ENCODE data around the gene INSRR.

The INSRR gene

GRCh38 chr1:156803086-156803851 lies 55.6 kb downstream of the INSRR start:
- in situ Hi-C loops (cut with MboI; ENCODE audit: low sequenced_read_pairs, unreplicated experiment) = no loop called here
- no peak for TF ChIP-seq CTCF (IDR thresholded peaks at IDR 0.05; ENCODE audit: borderline replicate concordance, control extremely low read depth, extremely low read depth, insufficient read depth, missing control alignments)
- DNase-seq (ENCODE audit: low spot score) = no peak

- in situ Hi-C loops (cut with MboI; ENCODE audit: low sequenced_read_pairs, unreplicated experiment) = no loop called here
- DNase-seq (ENCODE audit: low spot score) = no peak
- no peak for TF ChIP-seq CTCF (IDR thresholded peaks at IDR 0.05; ENCODE audit: borderline replicate concordance, control extremely low read depth, extremely low read depth, insufficient read depth, missing control alignments)
These were observed 56.4 kb downstream of the INSRR start for GRCh38 chr1:156802421-156802935.

GRCh38 chr1:156801409-156802121 lies 57.4 kb downstream of the INSRR start:
- in situ Hi-C loops (cut with MboI; ENCODE audit: low sequenced_read_pairs, unreplicated experiment) = no loop called here
- TF ChIP-seq CTCF (IDR thresholded peaks at IDR 0.05; ENCODE audit: borderline replicate concordance, control extremely low read depth, extremely low read depth, insufficient read depth, missing control alignments) = no peak
- no peak for DNase-seq (ENCODE audit: low spot score)

- peak; percentile 56 for TF ChIP-seq CTCF (IDR thresholded peaks at IDR 0.05; ENCODE audit: borderline replicate concordance, control extremely low read depth, extremely low read depth, insufficient read depth, missing control alignments)
- DNase-seq (ENCODE audit: low spot score) = peak; percentile 65
- in situ Hi-C loops (cut with MboI; ENCODE audit: low sequenced_read_pairs, unreplicated experiment) = no loop called here
These were observed 61.6 kb downstream of the INSRR start for GRCh38 chr1:156797212-156797871.

GRCh38 chr1:156796340-156797097 lies 62.4 kb downstream of the INSRR start:
- in situ Hi-C loops (cut with MboI; ENCODE audit: low sequenced_read_pairs, unreplicated experiment) = no loop called here
- TF ChIP-seq CTCF (IDR thresholded peaks at IDR 0.05; ENCODE audit: borderline replicate concordance, control extremely low read depth, extremely low read depth, insufficient read depth, missing control alignments) = no peak
- no peak for DNase-seq (ENCODE audit: low spot score)

- no peak for TF ChIP-seq CTCF (IDR thresholded peaks at IDR 0.05; ENCODE audit: borderline replicate concordance, control extremely low read depth, extremely low read depth, insufficient read depth, missing control alignments)
- DNase-seq (ENCODE audit: low spot score) = no peak
- in situ Hi-C loops (cut with MboI; ENCODE audit: low sequenced_read_pairs, unreplicated experiment) = no loop called here
These were observed 63.1 kb downstream of the INSRR start for GRCh38 chr1:156795787-156796186.

Data from GM13976 (cell line).